Esophagus squamous epithelium (tissue), 4 donors: Measurements from ENCODE around the gene ADGRA3.

Experiments used
- POLR2A ChIP-seq, 4 donors: fragments of 450-650 bp; IDR thresholded peaks; one replicate each; pipeline ENCODE4 v1.6.1; 2017; ENCODE audit warnings: antibody characterized with exemption in 4 of 4, mild to moderate bottlenecking in 4 of 4, moderate library complexity in 3 of 4
- TF ChIP-seq, protein P1 (sequence below), 6 experiments: fragments of 450-650 bp in 4 of 6; fragments of 200-600 bp in 2 of 6; sonication (generic) in 2 of 6; IDR thresholded peaks; one replicate each; pipeline ENCODE4 v1.5.1; 2016 to 2019; ENCODE audit warnings: antibody characterized with exemption in 6 of 6, mild to moderate bottlenecking in 4 of 6, moderate library complexity in 4 of 6

DNA sequence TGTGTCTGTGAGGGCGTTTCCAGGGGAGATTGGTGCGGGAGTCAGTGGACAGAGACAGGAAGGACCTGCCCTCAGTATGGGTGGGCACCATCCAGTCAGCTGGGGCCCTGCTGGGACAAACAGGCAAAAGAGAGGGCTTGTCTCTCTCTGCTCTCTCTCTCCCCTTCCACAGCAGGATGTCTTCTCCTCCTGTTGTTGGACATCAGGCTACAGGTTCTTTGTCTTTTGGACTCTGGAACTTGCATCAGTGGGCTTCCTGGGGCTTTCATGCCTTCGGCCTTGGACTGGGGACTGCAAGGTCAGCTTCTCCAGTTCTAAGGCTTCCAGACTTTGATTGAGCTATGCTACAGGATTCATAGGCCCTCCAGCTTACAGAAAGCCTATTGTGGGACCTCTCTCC is 59.6 kb downstream of the ADGRA3 start:
- TF ChIP-seq, protein P1, sequence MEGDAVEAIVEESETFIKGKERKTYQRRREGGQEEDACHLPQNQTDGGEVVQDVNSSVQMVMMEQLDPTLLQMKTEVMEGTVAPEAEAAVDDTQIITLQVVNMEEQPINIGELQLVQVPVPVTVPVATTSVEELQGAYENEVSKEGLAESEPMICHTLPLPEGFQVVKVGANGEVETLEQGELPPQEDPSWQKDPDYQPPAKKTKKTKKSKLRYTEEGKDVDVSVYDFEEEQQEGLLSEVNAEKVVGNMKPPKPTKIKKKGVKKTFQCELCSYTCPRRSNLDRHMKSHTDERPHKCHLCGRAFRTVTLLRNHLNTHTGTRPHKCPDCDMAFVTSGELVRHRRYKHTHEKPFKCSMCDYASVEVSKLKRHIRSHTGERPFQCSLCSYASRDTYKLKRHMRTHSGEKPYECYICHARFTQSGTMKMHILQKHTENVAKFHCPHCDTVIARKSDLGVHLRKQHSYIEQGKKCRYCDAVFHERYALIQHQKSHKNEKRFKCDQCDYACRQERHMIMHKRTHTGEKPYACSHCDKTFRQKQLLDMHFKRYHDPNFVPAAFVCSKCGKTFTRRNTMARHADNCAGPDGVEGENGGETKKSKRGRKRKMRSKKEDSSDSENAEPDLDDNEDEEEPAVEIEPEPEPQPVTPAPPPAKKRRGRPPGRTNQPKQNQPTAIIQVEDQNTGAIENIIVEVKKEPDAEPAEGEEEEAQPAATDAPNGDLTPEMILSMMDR (IDR thresholded peaks at IDR 0.05) = no peak
- TF ChIP-seq POLR2A (IDR thresholded peaks at IDR 0.05) = no peak
